Duodenal mucosa (tissue), 2 donors: ENCODE data around the gene SOAT2.

Source experiments
- H3K27ac ChIP-seq: one replicate; pipeline ENCODE4 v1.7.0; 2013; ENCODE audit warnings: low read depth, low read length
- H3K27me3 ChIP-seq, 2 donors: one replicate each; pipeline ENCODE4 v1.7.0; 2013; ENCODE audit warnings: low read length in 2 of 2, control low read depth in 1 of 2; ENCODE audit not compliant: insufficient read depth in 2 of 2, control insufficient read depth in 1 of 2
- H3K36me3 ChIP-seq, 2 donors: one replicate each; pipeline ENCODE4 v1.7.0; 2013; ENCODE audit warnings: low read length in 2 of 2, control low read depth in 1 of 2; ENCODE audit not compliant: insufficient read depth in 2 of 2, control insufficient read depth in 1 of 2
- H3K4me1 ChIP-seq, 2 donors: one replicate each; pipeline ENCODE4 v1.7.0; 2013; ENCODE audit warnings: low read length in 2 of 2, control low read depth in 1 of 2; ENCODE audit not compliant: insufficient read depth in 2 of 2, control insufficient read depth in 1 of 2
- H3K4me3 ChIP-seq, 2 donors: one replicate each; pipeline ENCODE4 v1.7.0; 2013; ENCODE audit warnings: low read length in 2 of 2, low read depth in 1 of 2
- H3K9ac ChIP-seq, 2 donors: one replicate each; pipeline ENCODE4 v1.7.0; 2013; ENCODE audit warnings: low read length in 2 of 2, low read depth in 1 of 2
- H3K9me3 ChIP-seq, 2 donors: one replicate each; pipeline ENCODE4 v1.7.0; 2013; ENCODE audit warnings: low read length in 2 of 2, control low read depth in 1 of 2; ENCODE audit not compliant: control insufficient read depth in 1 of 2

The SOAT2 gene

GRCh38 chr12:53122961-53123468 lies 19.7 kb downstream of the SOAT2 start:
- no peak overlapping the region for H3K4me3 ChIP-seq
- H3K9me3 ChIP-seq: no peaks in the 10 kb centered on the region
- H3K9ac ChIP-seq: no peak overlapping the region
- H3K27ac ChIP-seq: no peak overlapping the region
- H3K36me3 ChIP-seq: no peaks in the 10 kb centered on the region
- H3K27me3 ChIP-seq: no peaks in the 10 kb centered on the region
- peaks cover 4 to 10% of the 10 kb centered on the region in 2 donors for H3K4me1 ChIP-seq

GRCh38 chr12:53123578-53124351 lies 20.5 kb downstream of the SOAT2 start:
- Histone ChIP-seq H3K36me3 (no peaks in the 10 kb centered on the region), H3K4me1 (peaks cover 4 to 5% of the 10 kb centered on the region in 2 donors), H3K27ac (no peak overlapping the region), H3K9me3 (no peaks in the 10 kb centered on the region), H3K4me3 (no peak overlapping the region), H3K9ac (no peak overlapping the region), H3K27me3 (peaks cover 0 to 1% of the 10 kb centered on the region in 2 donors)

- H3K27me3 ChIP-seq: peaks cover 0 to 5% of the 10 kb centered on the region in 2 donors
- H3K9me3 ChIP-seq: no peaks in the 10 kb centered on the region
- no peak overlapping the region for H3K27ac ChIP-seq
These were observed 21.1 kb downstream of the SOAT2 start for GRCh38 chr12:53124352-53124723.

DNA sequence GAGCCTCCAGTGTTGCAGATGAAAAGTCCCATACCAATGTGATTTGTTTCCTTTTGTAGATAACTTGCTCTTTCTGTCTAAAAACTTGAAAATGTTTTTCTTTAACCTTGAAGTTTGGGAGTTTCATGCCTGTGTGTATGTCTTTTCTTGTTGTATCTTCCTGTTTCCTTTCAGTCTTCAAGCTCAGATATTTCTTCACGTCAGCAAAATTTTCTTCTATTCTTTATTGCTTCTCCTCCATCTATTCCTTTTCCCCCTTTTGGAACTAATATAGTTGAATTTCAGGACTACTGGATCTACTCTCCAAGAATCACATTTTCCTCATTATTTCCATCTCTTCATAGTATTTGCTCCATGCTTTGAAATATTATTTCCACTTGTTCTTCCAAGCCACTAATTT lies 23.9 kb downstream of the SOAT2 start:
- H3K4me3 ChIP-seq: no peak overlapping the region
- H3K9me3 ChIP-seq: no peaks in the 10 kb centered on the region
- H3K36me3 ChIP-seq: no peaks in the 10 kb centered on the region

More at GRCh38 chr12:53124352-53124723, 21.1 kb downstream of the SOAT2 start:
- Histone ChIP-seq H3K4me3 (no peak overlapping the region), H3K4me1 (no peaks in the 10 kb centered on the region), H3K9ac (no peak overlapping the region), H3K36me3 (no peaks in the 10 kb centered on the region)

DNA sequence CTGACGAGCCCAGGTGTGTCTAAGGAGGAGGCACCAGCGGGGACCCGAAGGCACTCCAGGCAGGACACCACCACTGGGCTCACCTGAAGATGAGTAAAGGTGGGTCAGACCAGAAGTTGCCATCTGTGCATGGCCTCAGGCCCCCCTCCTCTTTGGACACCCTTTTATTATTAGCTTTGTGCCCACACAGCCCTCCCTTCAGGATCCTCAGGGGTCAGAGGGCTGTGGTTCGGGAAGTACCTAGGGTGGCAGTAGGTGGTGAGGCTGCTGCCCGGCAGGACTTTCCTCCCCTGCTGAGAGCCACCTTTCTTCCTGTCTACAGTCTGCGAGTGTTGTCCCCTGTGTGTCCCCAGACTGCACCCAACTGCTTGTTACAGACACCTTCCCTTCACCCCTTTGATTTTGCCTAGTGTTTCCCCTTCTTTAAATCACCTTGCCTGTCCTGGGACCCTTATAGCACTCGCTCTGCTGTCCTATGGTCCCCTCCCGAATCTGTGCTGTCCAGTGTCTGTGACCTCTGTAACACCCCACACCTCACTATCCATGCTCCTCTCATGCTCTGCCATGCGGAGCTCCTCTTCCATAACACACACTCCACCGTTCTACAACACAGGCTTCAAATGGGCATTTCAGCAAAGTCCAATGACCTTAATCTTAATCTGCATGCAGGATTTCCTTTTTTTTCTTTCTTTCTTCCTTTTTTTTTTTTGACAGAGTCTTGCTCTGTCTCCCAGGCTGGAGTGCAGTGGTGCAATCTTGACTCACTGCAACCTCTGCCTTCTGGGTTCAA lies 25.7 kb downstream of the SOAT2 start:
- H3K9ac ChIP-seq: no peak overlapping the region
- no peaks in the 10 kb centered on the region for H3K9me3 ChIP-seq
- no peaks in the 10 kb centered on the region for H3K36me3 ChIP-seq
- peaks cover 0 to 5% of the 10 kb centered on the region in 2 donors for H3K27me3 ChIP-seq
- H3K27ac ChIP-seq: no peak overlapping the region
- no peaks in the 10 kb centered on the region for H3K4me1 ChIP-seq
- no peak overlapping the region for H3K4me3 ChIP-seq

More for the DNA sequence above, 23.9 kb downstream of the SOAT2 start:
- Histone ChIP-seq H3K4me1 (no peaks in the 10 kb centered on the region), H3K9ac (no peak overlapping the region), H3K27me3 (peaks cover 0 to 5% of the 10 kb centered on the region in 2 donors), H3K27ac (no peak overlapping the region)

GRCh38 chr12:53131844-53132243 lies 28.6 kb downstream of the SOAT2 start:
- H3K4me3 ChIP-seq: no peak overlapping the region
- peaks cover 0 to 5% of the 10 kb centered on the region in 2 donors for H3K27me3 ChIP-seq
- no peaks in the 10 kb centered on the region for H3K4me1 ChIP-seq
- no peaks in the 10 kb centered on the region for H3K9me3 ChIP-seq
- H3K9ac ChIP-seq: no peak overlapping the region
- no peak overlapping the region for H3K27ac ChIP-seq
- H3K36me3 ChIP-seq: no peaks in the 10 kb centered on the region

DNA sequence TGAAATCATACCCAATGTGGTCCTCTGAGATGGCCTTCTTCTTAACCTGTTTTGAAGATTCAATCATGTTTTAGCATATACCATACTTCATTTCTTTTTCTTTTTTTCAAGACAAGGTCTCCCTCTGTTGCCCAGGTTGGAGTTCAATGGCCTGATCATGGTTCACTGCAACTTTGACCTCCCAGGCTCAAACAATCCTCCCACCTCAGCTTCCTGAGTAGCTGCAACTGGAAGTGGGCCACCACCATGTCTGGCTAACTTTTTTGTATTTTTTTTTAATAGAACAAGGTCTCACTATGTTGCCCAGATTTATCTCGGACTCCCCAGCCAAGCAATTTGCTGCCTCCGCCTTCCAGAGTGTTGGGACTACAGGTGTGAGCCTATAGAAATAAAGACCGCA lies 30.4 kb downstream of the SOAT2 start:
- Histone ChIP-seq H3K9me3 (no peaks in the 10 kb centered on the region), H3K27me3 (peaks cover 0 to 4% of the 10 kb centered on the region in 2 donors), H3K36me3 (no peaks in the 10 kb centered on the region), H3K9ac (no peak overlapping the region), H3K27ac (no peak overlapping the region), H3K4me1 (no peaks in the 10 kb centered on the region), H3K4me3 (no peak overlapping the region)

DNA sequence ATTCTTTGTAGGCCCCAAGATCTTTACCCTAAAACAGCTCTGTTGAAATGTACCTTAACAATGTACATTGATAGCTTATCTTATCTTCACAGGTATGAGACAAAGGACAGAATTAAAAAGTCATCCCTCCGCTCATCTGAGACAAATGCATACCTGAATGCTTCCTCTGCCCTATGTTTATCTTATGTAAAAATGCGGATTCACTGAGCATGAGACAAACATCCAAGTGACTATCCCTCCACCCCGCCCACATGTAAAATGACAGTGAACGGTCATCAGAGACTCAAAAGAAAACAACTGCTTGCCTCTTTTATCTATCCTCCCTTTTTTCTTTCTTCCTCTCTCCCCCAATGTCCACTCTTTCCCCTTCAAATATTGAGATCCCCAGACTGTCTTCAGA lies 40.1 kb downstream of the SOAT2 start:
- Histone ChIP-seq H3K9ac (no peak overlapping the region), H3K4me1 (no peaks in the 10 kb centered on the region), H3K27ac (no peak overlapping the region), H3K27me3 (no peaks in the 10 kb centered on the region), H3K36me3 (no peaks in the 10 kb centered on the region), H3K4me3 (no peak overlapping the region), H3K9me3 (no peaks in the 10 kb centered on the region)

- Histone ChIP-seq H3K36me3 (no peaks in the 10 kb centered on the region), H3K9me3 (no peaks in the 10 kb centered on the region), H3K27me3 (no peaks in the 10 kb centered on the region), H3K4me3 (no peak overlapping the region), H3K4me1 (no peaks in the 10 kb centered on the region), H3K27ac (no peak overlapping the region), H3K9ac (no peak overlapping the region)
These were observed 42.3 kb downstream of the SOAT2 start for GRCh38 chr12:53145383-53146260.
